Measurements from ENCODE around the gene FER. TPM values are rescaled to one million over a fixed set of nuclear protein-coding genes. Genes with fewer than 3 reads are reported as not detected.

The FER gene
- total and polyA plus RNA-seq, 2 experiments from 2014 or later, result 10.6 to 29.4 TPM

GRCh38 chr5:109136906-109137305 is 389.2 kb downstream of the FER start:
- H3K9me3 ChIP-seq (ENCODE audit: low read depth), result no peaks in the 10 kb centered on the region
- no peaks in the 10 kb centered on the region for H3K36me3 ChIP-seq (replicated peaks; ENCODE audit: insufficient read depth, low read depth)
- no peak for DNase-seq (ENCODE audit: low spot score)
- H3K4me2 ChIP-seq, result no peak overlapping the region
- no peak overlapping the region for H3K4me3 ChIP-seq
- H3K79me2 ChIP-seq, result no peaks in the 10 kb centered on the region
- no peak overlapping the region for H3K27ac ChIP-seq
- no peaks in the 10 kb centered on the region for H4K20me1 ChIP-seq (ENCODE audit: insufficient read depth, poor library complexity, severe bottlenecking)
- H3K4me1 ChIP-seq (ENCODE audit: insufficient read depth), result no peaks in the 10 kb centered on the region
- H2AFZ ChIP-seq, result no peak overlapping the region
- TF ChIP-seq CTCF (IDR thresholded peaks at IDR 0.05; ENCODE audit: poor library complexity) (no peak), EZH2phosphoT487 (IDR thresholded peaks at IDR 0.05; ENCODE audit: low read depth, severe bottlenecking, unreplicated experiment) (no peak), EZH2 (IDR thresholded peaks at IDR 0.05; ENCODE audit: borderline replicate concordance) (no peak)
- no peaks in the 10 kb centered on the region for H3K9me2 ChIP-seq (replicated peaks; ENCODE audit: insufficient read depth)
- WGBS (ENCODE audit: low lambda C conversion rate, missing lambda C conversion rate), result 70% methylated on average over 2 of the region's 2 CpGs
- H3K27me3 ChIP-seq, result no peaks in the 10 kb centered on the region

- no peaks in the 10 kb centered on the region for H3K4me1 ChIP-seq (ENCODE audit: insufficient read depth)
- TF ChIP-seq CTCF (IDR thresholded peaks at IDR 0.05; ENCODE audit: poor library complexity), result no peak
- TF ChIP-seq EZH2 (IDR thresholded peaks at IDR 0.05; ENCODE audit: borderline replicate concordance), result no peak
- no peak for TF ChIP-seq EZH2phosphoT487 (IDR thresholded peaks at IDR 0.05; ENCODE audit: low read depth, severe bottlenecking, unreplicated experiment)
- no peaks in the 10 kb centered on the region for H3K9me2 ChIP-seq (replicated peaks; ENCODE audit: insufficient read depth)
- no peak overlapping the region for H3K27ac ChIP-seq
- H3K9me3 ChIP-seq (ENCODE audit: low read depth), result no peaks in the 10 kb centered on the region
- H3K79me2 ChIP-seq, result no peaks in the 10 kb centered on the region
- H4K20me1 ChIP-seq (ENCODE audit: insufficient read depth, poor library complexity, severe bottlenecking), result no peaks in the 10 kb centered on the region
- H3K4me2 ChIP-seq, result no peak overlapping the region
- no peak for DNase-seq (ENCODE audit: low spot score)
- H3K27me3 ChIP-seq, result no peaks in the 10 kb centered on the region
- H3K4me3 ChIP-seq, result no peak overlapping the region
- no peaks in the 10 kb centered on the region for H3K36me3 ChIP-seq (replicated peaks; ENCODE audit: insufficient read depth, low read depth)
- 86% methylated on average over 4 of the region's 4 CpGs for WGBS (ENCODE audit: low lambda C conversion rate, missing lambda C conversion rate)
- H2AFZ ChIP-seq, result no peak overlapping the region
These were observed 393.8 kb downstream of the FER start for GRCh38 chr5:109141222-109142200.

- H3K4me3 ChIP-seq, result no peak overlapping the region
- no peaks in the 10 kb centered on the region for H4K20me1 ChIP-seq (ENCODE audit: insufficient read depth, poor library complexity, severe bottlenecking)
- H3K36me3 ChIP-seq (replicated peaks; ENCODE audit: insufficient read depth, low read depth), result no peaks in the 10 kb centered on the region
- H3K9me2 ChIP-seq (replicated peaks; ENCODE audit: insufficient read depth), result no peaks in the 10 kb centered on the region
- no peaks in the 10 kb centered on the region for H3K27me3 ChIP-seq
- H3K4me1 ChIP-seq (ENCODE audit: insufficient read depth), result no peaks in the 10 kb centered on the region
- no peak overlapping the region for H3K27ac ChIP-seq
- no peaks in the 10 kb centered on the region for H3K79me2 ChIP-seq
- TF ChIP-seq EZH2 (IDR thresholded peaks at IDR 0.05; ENCODE audit: borderline replicate concordance) (no peak), EZH2phosphoT487 (IDR thresholded peaks at IDR 0.05; ENCODE audit: low read depth, severe bottlenecking, unreplicated experiment) (no peak), CTCF (IDR thresholded peaks at IDR 0.05; ENCODE audit: poor library complexity) (no peak)
- H3K9me3 ChIP-seq (ENCODE audit: low read depth), result no peaks in the 10 kb centered on the region
- no peak overlapping the region for H3K4me2 ChIP-seq
- H2AFZ ChIP-seq, result no peak overlapping the region
- no peak for DNase-seq (ENCODE audit: low spot score)
These were observed 395.3 kb downstream of the FER start for GRCh38 chr5:109143031-109143430.
